ENCODE measurements around the gene USPL1.

USPL1 gene

GRCh38 chr13:30697177-30697953, 79.6 kb downstream of the USPL1 start:
- no peak for TF ChIP-seq CTCF (IDR thresholded peaks at IDR 0.05; ENCODE audit: low read depth, low read length, missing control alignments)
- no peak for DNase-seq (ENCODE audit: extremely low read depth, low read depth)
- H3K4me3 ChIP-seq (replicated peaks; ENCODE audit: low read depth, low read length), result no peak overlapping the region

- no peak for TF ChIP-seq CTCF (IDR thresholded peaks at IDR 0.05; ENCODE audit: low read depth, low read length, missing control alignments)
- DNase-seq (ENCODE audit: extremely low read depth, low read depth), result no peak
- H3K4me3 ChIP-seq (replicated peaks; ENCODE audit: low read depth, low read length), result no peak overlapping the region
Observed at GRCh38 chr13:30697996-30698401, 80.3 kb downstream of the USPL1 start.

- H3K4me3 ChIP-seq (replicated peaks; ENCODE audit: low read depth, low read length), result no peak overlapping the region
- DNase-seq (ENCODE audit: extremely low read depth, low read depth), result no peak
- TF ChIP-seq CTCF (IDR thresholded peaks at IDR 0.05; ENCODE audit: low read depth, low read length, missing control alignments), result no peak
Observed at GRCh38 chr13:30698488-30699005, 80.8 kb downstream of the USPL1 start.

- no peak for TF ChIP-seq CTCF (IDR thresholded peaks at IDR 0.05; ENCODE audit: low read depth, low read length, missing control alignments)
- no peak overlapping the region for H3K4me3 ChIP-seq (replicated peaks; ENCODE audit: low read depth, low read length)
- DNase-seq (ENCODE audit: extremely low read depth, low read depth), result no peak
Observed at GRCh38 chr13:30700364-30700763, 82.6 kb downstream of the USPL1 start.

- no peak overlapping the region for H3K4me3 ChIP-seq (replicated peaks; ENCODE audit: low read depth, low read length)
- no peak for TF ChIP-seq CTCF (IDR thresholded peaks at IDR 0.05; ENCODE audit: low read depth, low read length, missing control alignments)
Observed at GRCh38 chr13:30702006-30702405, 84.3 kb downstream of the USPL1 start.

GRCh38 chr13:30704596-30704995, 86.9 kb downstream of the USPL1 start:
- DNase-seq (ENCODE audit: extremely low read depth, low read depth), result no peak
- no peak for TF ChIP-seq CTCF (IDR thresholded peaks at IDR 0.05; ENCODE audit: low read depth, low read length, missing control alignments)
- no peak overlapping the region for H3K4me3 ChIP-seq (replicated peaks; ENCODE audit: low read depth, low read length)

More at GRCh38 chr13:30702006-30702405, 84.3 kb downstream of the USPL1 start:
- no peak for DNase-seq (ENCODE audit: extremely low read depth, low read depth)

All from HFF-Myc (cell line).